Activated CD4-positive, CD25-positive, alpha-beta regulatory T cell treated with anti-CD3 and anti-CD28 coated beads, Interleukin-2, amount 50 U/mL, for 24 hours (primary cell): Measurements from ENCODE around the gene HECTD4.

Experiments
- ATAC-seq, 2 donors: fragments of 150-1000 bp; cut with Tn5 transposase; one replicate each; pipeline ENCODE4 v1.10.0; 2021; ENCODE audit warnings: mild to moderate bottlenecking in 1 of 2, moderate library complexity in 1 of 2

Gene HECTD4

GRCh38 chr12:112314981-112315380, 67.2 kb downstream of the HECTD4 start:
- ATAC-seq = no peak

DNA sequence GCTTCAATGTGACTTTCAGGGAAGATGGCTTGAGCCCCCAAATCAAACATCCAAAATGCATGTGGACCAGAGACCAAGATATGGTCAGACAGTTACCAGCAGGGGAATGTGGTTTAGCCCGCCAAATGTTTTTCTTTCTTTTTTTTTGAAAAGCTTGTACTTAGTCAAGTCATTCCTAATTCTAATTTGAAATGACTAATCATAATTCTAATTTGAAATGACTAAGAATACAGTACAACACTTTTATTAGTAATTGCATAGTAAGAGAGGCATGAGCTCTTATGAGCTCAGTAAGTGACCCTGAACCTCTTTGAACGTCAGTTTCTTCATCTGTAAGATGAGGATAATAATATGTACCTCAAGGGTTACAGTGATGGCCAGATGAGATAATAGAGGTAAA, 72.4 kb downstream of the HECTD4 start:
- ATAC-seq = peak; percentile 94 to 97

- ATAC-seq = no peak
These were observed 73.6 kb downstream of the HECTD4 start for GRCh38 chr12:112308652-112309051.

GRCh38 chr12:112308161-112308560, 74.1 kb downstream of the HECTD4 start:
- ATAC-seq = no peak

GRCh38 chr12:112307317-112308011, 74.8 kb downstream of the HECTD4 start:
- no peak for ATAC-seq

- no peak for ATAC-seq
These were observed 76.3 kb downstream of the HECTD4 start for GRCh38 chr12:112305951-112306350.

- no peak for ATAC-seq
These were observed 77.8 kb downstream of the HECTD4 start for GRCh38 chr12:112304436-112304835.

GRCh38 chr12:112303799-112304198, 78.4 kb downstream of the HECTD4 start:
- no peak for ATAC-seq

DNA sequence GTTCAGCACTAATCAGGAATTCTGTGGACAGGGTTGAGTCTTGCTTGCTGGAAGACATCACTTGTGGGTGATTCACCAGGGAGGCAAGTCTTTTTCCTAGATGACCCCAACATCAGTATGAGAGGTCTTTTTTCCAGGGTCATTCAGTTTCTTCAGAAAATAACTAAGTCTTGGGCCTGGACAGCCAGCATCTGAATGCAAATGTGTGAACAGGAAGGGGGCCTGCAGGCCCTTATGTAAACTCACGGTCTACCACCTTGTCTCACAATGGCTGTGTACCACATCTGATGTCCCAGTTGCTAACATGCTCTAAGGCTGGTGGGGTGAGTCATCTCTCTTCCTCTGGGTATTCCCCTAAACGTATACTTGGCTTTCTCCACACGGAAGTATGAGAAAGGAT, 79.2 kb downstream of the HECTD4 start:
- ATAC-seq = peak; percentile 100

DNA sequence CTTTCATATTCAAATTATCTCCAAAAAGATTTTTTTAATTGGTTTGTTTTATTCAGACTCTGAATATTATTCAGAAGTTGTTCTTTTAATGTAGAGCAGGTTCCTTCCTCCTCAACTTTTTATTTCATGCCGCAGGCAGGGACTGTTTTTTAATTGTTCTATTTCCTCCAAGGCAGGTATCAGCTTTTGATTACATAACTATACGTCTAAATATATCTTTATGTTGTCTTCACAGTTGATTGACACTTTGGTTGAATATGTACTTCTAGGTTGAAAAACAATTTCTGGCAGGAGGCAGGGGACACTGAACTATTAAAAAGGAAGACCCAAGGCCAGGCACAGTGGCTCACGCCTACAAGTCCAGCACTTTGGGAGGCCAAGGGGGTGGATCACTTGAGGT, 82.5 kb downstream of the HECTD4 start:
- ATAC-seq = no peak

DNA sequence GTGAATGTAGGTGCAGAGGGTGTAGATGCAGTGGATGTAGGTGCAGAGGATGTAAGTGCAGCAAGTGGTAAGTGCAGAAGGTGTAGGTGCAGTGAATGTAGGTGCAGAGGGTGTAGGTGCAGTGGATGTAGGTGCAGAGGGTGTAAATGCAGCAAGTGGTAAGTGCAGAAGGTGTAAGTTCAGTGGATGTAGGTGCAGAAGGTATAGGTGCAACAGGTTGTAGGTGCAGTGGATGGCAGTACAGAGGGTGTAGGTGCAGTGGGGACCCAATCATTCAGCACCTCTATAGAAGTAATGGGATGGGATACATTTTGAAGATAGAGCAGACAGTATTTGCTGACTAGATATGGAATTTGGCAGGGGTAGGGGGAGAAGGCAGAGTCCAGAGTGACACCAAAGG, 85.0 kb downstream of the HECTD4 start:
- no peak for ATAC-seq

DNA sequence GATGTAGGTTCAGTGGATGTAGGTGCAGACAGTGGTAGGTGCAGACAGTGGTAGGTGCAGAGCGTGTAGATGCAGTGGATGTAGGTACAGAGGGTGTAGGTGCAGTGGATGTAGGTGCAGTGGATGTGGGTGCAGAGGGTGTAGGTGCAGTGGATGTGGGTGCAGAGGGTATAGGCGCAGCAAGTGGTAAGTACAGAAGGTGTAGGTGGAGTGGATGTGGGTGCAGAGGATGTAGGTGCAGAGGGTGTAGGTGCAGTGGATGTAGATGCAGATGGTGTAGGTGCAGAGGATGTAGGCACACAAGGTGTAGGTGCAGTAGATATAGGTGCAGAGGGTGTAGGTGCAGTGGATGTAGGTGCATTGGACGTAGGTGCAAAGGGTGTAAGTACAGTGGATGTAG, 86.0 kb downstream of the HECTD4 start:
- no peak for ATAC-seq

- no peak for ATAC-seq
These were observed 87.4 kb downstream of the HECTD4 start for GRCh38 chr12:112294793-112295192.

GRCh38 chr12:112288638-112289037, 93.6 kb downstream of the HECTD4 start:
- ATAC-seq = no peak

GRCh38 chr12:112285600-112286401, 96.4 kb downstream of the HECTD4 start:
- ATAC-seq = no peak

GRCh38 chr12:112283546-112283945, 98.7 kb downstream of the HECTD4 start:
- no peak for ATAC-seq

GRCh38 chr12:112282920-112283319, 99.3 kb downstream of the HECTD4 start:
- ATAC-seq = no peak

- ATAC-seq = no peak
These were observed 106.4 kb downstream of the HECTD4 start for GRCh38 chr12:112275836-112276235.

DNA sequence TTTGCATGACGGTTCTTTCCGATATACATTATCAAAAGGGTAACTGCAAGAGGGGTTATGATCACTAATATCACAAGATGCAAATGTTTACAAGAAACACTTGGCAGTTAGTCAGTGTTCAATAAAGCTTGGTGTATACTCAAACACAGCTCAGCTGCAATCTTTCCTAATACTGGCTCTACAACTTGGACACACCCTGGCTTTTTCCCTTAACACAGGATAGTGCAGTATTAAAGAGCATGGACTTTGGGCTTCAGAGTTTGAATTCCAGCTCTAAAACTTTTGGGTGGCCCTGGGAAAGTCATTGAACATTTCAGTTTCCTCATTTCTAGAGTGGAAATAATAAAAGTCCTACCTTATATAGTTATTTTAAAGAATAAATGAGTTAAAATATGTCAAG, 107.0 kb downstream of the HECTD4 start:
- no peak for ATAC-seq

DNA sequence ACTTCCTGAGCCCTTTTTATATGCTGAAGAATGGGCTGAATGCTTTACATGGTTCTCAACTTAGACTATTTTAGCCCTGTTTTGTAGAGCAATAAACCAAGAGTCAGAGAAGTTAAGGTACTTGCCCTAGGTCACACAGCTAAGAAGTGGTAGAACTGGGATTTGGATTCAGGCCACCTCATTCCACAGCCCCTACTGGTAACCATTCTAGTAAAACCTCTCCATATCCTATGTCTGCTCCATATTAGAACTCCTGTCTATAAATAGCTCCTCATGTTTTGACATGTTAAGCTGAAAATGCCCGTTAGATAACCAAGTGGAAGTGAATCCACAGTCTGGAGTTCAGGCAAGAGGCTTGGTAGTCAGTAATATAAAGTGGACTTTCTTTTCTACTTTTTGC, 111.6 kb downstream of the HECTD4 start:
- no peak for ATAC-seq

- ATAC-seq = no peak
These were observed 115.8 kb downstream of the HECTD4 start for GRCh38 chr12:112266473-112266872.

DNA sequence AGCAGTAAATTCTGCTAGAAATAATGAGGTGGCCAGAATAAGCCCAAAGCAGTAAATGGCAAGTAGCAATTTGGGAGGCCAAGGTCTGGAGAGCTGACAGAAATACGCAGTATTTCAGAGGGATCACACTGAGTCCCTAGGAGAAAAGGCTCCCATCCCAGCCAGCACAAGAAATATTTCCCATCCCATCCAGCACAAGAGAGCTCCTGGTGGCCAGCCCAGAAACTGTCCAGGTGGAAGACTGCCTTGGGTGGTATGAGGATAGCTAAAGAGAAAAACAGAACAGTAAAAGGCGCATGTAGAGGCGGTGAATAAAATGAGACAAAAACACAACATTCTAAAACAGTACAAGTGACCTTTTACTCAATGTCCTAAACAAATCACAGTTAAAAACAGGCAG, 120.7 kb downstream of the HECTD4 start:
- no peak for ATAC-seq

- no peak for ATAC-seq
These were observed 123.3 kb downstream of the HECTD4 start for GRCh38 chr12:112258926-112259325.

DNA sequence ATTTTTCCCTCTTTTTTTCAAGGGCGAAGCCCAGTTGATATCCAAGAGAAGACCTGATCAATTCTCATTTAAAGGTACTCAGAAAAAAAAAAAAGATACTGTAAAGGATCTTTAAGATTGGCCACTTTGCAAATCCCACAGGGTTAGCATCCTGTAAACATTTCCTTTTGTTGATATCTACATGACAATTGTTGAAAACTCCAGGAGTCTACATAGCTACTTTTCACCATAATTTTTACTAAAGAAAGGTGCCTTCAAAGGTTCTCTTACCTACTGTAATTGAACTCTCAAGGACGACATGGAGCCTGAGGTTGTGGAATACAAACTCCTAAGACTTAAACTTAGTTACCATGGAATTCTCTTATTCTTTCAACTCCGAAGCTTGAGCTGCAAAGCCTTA, 125.5 kb downstream of the HECTD4 start:
- ATAC-seq = no peak
